ENCODE measurements around the gene MRPS31. TPM values are rescaled to one million over a fixed set of nuclear protein-coding genes. Genes with fewer than 3 reads are reported as not detected.

The MRPS31 gene
- total and polyA plus RNA-seq, 4 donors = 13.4 to 17.6 (median 16.0) TPM

DNA sequence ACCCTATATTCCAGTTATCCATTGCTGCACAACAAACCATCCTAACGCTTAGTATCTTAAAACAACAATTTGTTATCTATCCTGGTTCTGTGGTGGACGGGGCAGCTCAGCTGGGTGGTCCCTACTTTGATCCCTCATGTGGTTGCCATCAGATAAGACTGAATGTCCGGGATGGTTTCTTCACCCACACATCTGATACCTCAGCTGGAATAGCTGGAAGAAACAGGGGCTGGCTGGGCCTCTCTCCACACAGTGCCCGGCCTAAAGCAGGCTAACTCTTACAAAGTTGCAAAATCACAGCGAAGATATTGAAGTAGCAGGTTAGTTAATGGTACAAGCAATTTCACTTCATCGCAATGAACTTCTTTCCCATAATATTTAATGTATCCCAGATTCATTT, 3.7 kb upstream of the MRPS31 start:
- H3K4me1 ChIP-seq (ENCODE audit: control insufficient read depth in 4 of 4, insufficient read depth in 4 of 4, low read length in 3 of 4) = peaks cover 7 to 43% (median 16%) of the 10 kb centered on the region in 4 donors
- no peak for TF ChIP-seq HNF4A (conservative IDR thresholded peaks at IDR 0.05)
- no peak for TF ChIP-seq RAD21 (IDR thresholded peaks at IDR 0.05)
- TF ChIP-seq EGR1 (IDR thresholded peaks at IDR 0.05; ENCODE audit: low read depth in 2 of 2) = no peak
- TF ChIP-seq, protein P1, sequence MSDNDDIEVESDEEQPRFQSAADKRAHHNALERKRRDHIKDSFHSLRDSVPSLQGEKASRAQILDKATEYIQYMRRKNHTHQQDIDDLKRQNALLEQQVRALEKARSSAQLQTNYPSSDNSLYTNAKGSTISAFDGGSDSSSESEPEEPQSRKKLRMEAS (IDR thresholded peaks at IDR 0.05) = no peak
- no peak for TF ChIP-seq FOXA1 (IDR thresholded peaks at IDR 0.05)
- TF ChIP-seq, protein P2, sequence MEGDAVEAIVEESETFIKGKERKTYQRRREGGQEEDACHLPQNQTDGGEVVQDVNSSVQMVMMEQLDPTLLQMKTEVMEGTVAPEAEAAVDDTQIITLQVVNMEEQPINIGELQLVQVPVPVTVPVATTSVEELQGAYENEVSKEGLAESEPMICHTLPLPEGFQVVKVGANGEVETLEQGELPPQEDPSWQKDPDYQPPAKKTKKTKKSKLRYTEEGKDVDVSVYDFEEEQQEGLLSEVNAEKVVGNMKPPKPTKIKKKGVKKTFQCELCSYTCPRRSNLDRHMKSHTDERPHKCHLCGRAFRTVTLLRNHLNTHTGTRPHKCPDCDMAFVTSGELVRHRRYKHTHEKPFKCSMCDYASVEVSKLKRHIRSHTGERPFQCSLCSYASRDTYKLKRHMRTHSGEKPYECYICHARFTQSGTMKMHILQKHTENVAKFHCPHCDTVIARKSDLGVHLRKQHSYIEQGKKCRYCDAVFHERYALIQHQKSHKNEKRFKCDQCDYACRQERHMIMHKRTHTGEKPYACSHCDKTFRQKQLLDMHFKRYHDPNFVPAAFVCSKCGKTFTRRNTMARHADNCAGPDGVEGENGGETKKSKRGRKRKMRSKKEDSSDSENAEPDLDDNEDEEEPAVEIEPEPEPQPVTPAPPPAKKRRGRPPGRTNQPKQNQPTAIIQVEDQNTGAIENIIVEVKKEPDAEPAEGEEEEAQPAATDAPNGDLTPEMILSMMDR (IDR thresholded peaks at IDR 0.05; ENCODE audit: low read depth, low read length, missing input control) = no peak
- TF ChIP-seq SP1 (IDR thresholded peaks at IDR 0.05) = no peak
- no peak for TF ChIP-seq YY1 (IDR thresholded peaks at IDR 0.05)
- no peak for TF ChIP-seq RXRA (IDR thresholded peaks at IDR 0.05)
- TF ChIP-seq, protein P3, sequence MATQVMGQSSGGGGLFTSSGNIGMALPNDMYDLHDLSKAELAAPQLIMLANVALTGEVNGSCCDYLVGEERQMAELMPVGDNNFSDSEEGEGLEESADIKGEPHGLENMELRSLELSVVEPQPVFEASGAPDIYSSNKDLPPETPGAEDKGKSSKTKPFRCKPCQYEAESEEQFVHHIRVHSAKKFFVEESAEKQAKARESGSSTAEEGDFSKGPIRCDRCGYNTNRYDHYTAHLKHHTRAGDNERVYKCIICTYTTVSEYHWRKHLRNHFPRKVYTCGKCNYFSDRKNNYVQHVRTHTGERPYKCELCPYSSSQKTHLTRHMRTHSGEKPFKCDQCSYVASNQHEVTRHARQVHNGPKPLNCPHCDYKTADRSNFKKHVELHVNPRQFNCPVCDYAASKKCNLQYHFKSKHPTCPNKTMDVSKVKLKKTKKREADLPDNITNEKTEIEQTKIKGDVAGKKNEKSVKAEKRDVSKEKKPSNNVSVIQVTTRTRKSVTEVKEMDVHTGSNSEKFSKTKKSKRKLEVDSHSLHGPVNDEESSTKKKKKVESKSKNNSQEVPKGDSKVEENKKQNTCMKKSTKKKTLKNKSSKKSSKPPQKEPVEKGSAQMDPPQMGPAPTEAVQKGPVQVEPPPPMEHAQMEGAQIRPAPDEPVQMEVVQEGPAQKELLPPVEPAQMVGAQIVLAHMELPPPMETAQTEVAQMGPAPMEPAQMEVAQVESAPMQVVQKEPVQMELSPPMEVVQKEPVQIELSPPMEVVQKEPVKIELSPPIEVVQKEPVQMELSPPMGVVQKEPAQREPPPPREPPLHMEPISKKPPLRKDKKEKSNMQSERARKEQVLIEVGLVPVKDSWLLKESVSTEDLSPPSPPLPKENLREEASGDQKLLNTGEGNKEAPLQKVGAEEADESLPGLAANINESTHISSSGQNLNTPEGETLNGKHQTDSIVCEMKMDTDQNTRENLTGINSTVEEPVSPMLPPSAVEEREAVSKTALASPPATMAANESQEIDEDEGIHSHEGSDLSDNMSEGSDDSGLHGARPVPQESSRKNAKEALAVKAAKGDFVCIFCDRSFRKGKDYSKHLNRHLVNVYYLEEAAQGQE (IDR thresholded peaks at IDR 0.05) = no peak
- no peak overlapping the region for H3K4me3 ChIP-seq (ENCODE audit: low read depth in 1 of 3, low read length in 3 of 3)
- no peak overlapping the region for H3K9ac ChIP-seq (ENCODE audit: low read depth in 1 of 2, low read length in 2 of 2)
- H3K36me3 ChIP-seq (ENCODE audit: control insufficient read depth in 4 of 4, insufficient read depth in 3 of 4, low read depth in 1 of 4, low read length in 3 of 4) = no peaks in the 10 kb centered on the region
- no peaks in the 10 kb centered on the region for H3K9me3 ChIP-seq (ENCODE audit: control insufficient read depth in 4 of 4, low read length in 3 of 4)
- no peak for DNase-seq (ENCODE audit: low spot score)
- H3K27me3 ChIP-seq (ENCODE audit: control insufficient read depth in 4 of 4, insufficient read depth in 4 of 4, low read length in 3 of 4) = no peaks in the 10 kb centered on the region
- H3K27ac ChIP-seq (ENCODE audit: low read depth in 1 of 2, low read length in 2 of 2) = no peak overlapping the region
- WGBS = 72% methylated on average over 6 of the region's 6 CpGs

DNA sequence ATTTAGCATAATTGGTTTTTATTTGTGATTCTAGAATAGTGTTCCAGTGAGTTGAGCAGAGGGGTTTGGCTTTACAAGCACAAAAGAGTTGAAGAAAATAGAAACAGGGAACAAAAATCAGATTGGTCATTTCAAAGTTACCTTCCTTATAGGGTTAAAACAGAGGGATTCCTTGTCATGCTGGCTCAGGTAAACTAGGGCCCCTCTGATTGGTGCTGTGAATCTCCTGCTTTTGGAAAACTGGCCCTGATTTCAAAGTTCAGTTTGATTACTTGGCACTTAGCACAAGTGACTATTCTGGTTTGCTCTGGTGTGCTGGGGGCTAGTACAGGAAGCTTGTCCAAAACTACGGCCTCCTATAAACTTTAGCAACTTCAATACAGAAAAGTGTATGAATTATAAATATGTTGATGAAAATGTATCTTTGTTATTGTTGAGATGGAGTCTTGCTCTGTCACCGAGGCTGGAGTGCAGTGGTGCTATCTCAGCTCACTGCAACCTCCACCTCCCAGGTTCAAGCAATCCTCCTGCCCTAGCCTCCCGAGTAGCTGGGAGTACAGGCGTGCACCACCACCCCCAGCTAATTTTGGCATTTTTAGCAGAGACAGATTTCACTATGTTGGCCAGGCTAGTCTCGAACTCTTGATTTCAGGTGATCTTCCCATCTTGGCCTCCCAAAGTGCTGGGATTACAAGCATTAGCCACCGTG, 1.9 kb upstream of the MRPS31 start:
- no peak overlapping the region for H3K4me3 ChIP-seq (ENCODE audit: low read depth in 1 of 3, low read length in 3 of 3)
- no peaks in the 10 kb centered on the region for H3K36me3 ChIP-seq (ENCODE audit: control insufficient read depth in 4 of 4, insufficient read depth in 3 of 4, low read depth in 1 of 4, low read length in 3 of 4)
- no peaks in the 10 kb centered on the region for H3K27me3 ChIP-seq (ENCODE audit: control insufficient read depth in 4 of 4, insufficient read depth in 4 of 4, low read length in 3 of 4)
- no peaks in the 10 kb centered on the region for H3K9me3 ChIP-seq (ENCODE audit: control insufficient read depth in 4 of 4, low read length in 3 of 4)
- H3K9ac ChIP-seq (ENCODE audit: low read depth in 1 of 2, low read length in 2 of 2) = no peak overlapping the region
- peaks cover 7 to 45% (median 18%) of the 10 kb centered on the region in 4 donors for H3K4me1 ChIP-seq (ENCODE audit: control insufficient read depth in 4 of 4, insufficient read depth in 4 of 4, low read length in 3 of 4)
- no peak for DNase-seq (ENCODE audit: low spot score)
- WGBS = 71% methylated on average over 6 of the region's 6 CpGs
- peak overlapping the region; percentile 78 to 87 for H3K27ac ChIP-seq (ENCODE audit: low read depth in 1 of 2, low read length in 2 of 2)
- TF ChIP-seq NR2F2 (IDR thresholded peaks at IDR 0.05) = no peak
- TF ChIP-seq YY1 (IDR thresholded peaks at IDR 0.05) = peak; percentile 50
- peak; percentile 46 for TF ChIP-seq FOXA1 (IDR thresholded peaks at IDR 0.05)
- peak; percentile 94 to 96 for TF ChIP-seq HNF4A (conservative IDR thresholded peaks at IDR 0.05)
- peak; percentile 38 to 42 for TF ChIP-seq JUND (IDR thresholded peaks at IDR 0.05)
- TF ChIP-seq HNF4G (IDR thresholded peaks at IDR 0.05) = peak; percentile 72
- TF ChIP-seq SP1 (IDR thresholded peaks at IDR 0.05) = peak; percentile 86
- TF ChIP-seq GABPA (IDR thresholded peaks at IDR 0.05 in 1 of 2, conservative IDR thresholded peaks at IDR 0.05 in 1 of 2) = peak; percentile 37 to 47
- TF ChIP-seq, protein P4, sequence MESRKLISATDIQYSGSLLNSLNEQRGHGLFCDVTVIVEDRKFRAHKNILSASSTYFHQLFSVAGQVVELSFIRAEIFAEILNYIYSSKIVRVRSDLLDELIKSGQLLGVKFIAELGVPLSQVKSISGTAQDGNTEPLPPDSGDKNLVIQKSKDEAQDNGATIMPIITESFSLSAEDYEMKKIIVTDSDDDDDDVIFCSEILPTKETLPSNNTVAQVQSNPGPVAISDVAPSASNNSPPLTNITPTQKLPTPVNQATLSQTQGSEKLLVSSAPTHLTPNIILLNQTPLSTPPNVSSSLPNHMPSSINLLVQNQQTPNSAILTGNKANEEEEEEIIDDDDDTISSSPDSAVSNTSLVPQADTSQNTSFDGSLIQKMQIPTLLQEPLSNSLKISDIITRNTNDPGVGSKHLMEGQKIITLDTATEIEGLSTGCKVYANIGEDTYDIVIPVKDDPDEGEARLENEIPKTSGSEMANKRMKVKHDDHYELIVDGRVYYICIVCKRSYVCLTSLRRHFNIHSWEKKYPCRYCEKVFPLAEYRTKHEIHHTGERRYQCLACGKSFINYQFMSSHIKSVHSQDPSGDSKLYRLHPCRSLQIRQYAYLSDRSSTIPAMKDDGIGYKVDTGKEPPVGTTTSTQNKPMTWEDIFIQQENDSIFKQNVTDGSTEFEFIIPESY (IDR thresholded peaks at IDR 0.05) = peak; percentile 25
- no peak for TF ChIP-seq FOXA2 (IDR thresholded peaks at IDR 0.05)
- TF ChIP-seq RXRA (IDR thresholded peaks at IDR 0.05) = peak; percentile 66 to 74
- TF ChIP-seq, protein P5, sequence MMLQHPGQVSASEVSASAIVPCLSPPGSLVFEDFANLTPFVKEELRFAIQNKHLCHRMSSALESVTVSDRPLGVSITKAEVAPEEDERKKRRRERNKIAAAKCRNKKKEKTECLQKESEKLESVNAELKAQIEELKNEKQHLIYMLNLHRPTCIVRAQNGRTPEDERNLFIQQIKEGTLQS (IDR thresholded peaks at IDR 0.05) = no peak
- peak; percentile 15 to 31 for TF ChIP-seq RAD21 (IDR thresholded peaks at IDR 0.05)
- peak; percentile 46 for TF ChIP-seq TAF1 (conservative IDR thresholded peaks at IDR 0.05)
- TF ChIP-seq, protein P2 (IDR thresholded peaks at IDR 0.05; ENCODE audit: low read depth, low read length, missing input control) = no peak
